ENCODE results near the gene ZNF675. TPM values are rescaled to one million over a fixed set of nuclear protein-coding genes. Genes with fewer than 3 reads are reported as not detected.

Gene ZNF675
- 62.6 and 66.5 TPM in 2 replicates for total RNA-seq (2013; cell fraction: nucleolus; rRNA removed)
- total RNA-seq (2014; rRNA removed) (17.5 and 18.9 TPM in 2 replicates), total RNA-seq (2014; rRNA removed; fragmentation: Illumina TruSeq; extraction: Trizol) (19.8 and 20.8 TPM in 2 replicates), total RNA-seq (2021) (10.6 and 12.4 TPM in 2 replicates), polyA plus RNA-seq (2011; rRNA removed) (16.9 and 26.7 TPM in 2 replicates), polyA plus RNA-seq (2014; fragmentation: Illumina TruSeq; extraction: Trizol) (16.8 and 19.1 TPM in 2 replicates), polyA plus RNA-seq (2014; fragmentation: Nextera tagmentation; extraction: Ambion mirVana) (10 to 100 TPM in 1 of 2 experiments, 1 to 10 TPM in 1; 9.1 to 11.6 TPM), polyA plus RNA-seq (2014; rRNA removed) (9.0 and 10.2 TPM in 2 replicates), polyA plus RNA-seq (2016; fragmentation: Nextera tagmentation; extraction: Ambion mirVana) (1 to 10 TPM; 7.4 to 7.7 TPM), polyA minus RNA-seq (2011; rRNA and poly(A)+ RNA removed) (14.9 and 17.0 TPM in 2 replicates), Bru-seq, nascent RNA (percentile 56 among the genes with signal in this experiment), BruChase-seq, experiment 1, labeled RNA remaining after a 6-hour chase (percentile 52 among the genes with signal in this experiment), BruChase-seq, experiment 2, labeled RNA remaining after a 2-hour chase (percentile 54 among the genes with signal in this experiment)
- 6.5 TPM for polyA plus RNA-seq (2011; ENCODE audit: low read depth)
- 8.5 and 10.8 TPM in 2 replicates for polyA plus RNA-seq (2011; cell fraction: cytosol; rRNA removed)
- 9.2 and 9.6 TPM in 2 replicates for polyA plus RNA-seq (2011; cell fraction: nucleus; rRNA removed)
- 9.0 and 9.8 TPM in 2 replicates for polyA plus RNA-seq (2012)
- polyA minus RNA-seq (2011; cell fraction: cytosol; rRNA and poly(A)+ RNA removed): 12.6 and 12.9 TPM in 2 replicates
- 14.6 and 23.2 TPM in 2 replicates for polyA minus RNA-seq (2011; cell fraction: nucleus; rRNA and poly(A)+ RNA removed)
- long read RNA-seq, experiment 1, transcript ZNF675-201 (4 exons, 2,301 nt): major isoform, 7 of 8 reads
- long read RNA-seq, experiment 1, partial matches to known transcripts: 0 of 8 reads
- long read RNA-seq, experiment 1, other reads (novel, unspliced or antisense): 1 of 8 reads
- long read RNA-seq, experiment 2, full-length matches to known transcripts: 96 of 105 reads
- long read RNA-seq, experiment 2, partial matches to known transcripts: 0 of 105 reads
- long read RNA-seq, experiment 2, other reads (novel, unspliced or antisense): 9 of 105 reads

DNA sequence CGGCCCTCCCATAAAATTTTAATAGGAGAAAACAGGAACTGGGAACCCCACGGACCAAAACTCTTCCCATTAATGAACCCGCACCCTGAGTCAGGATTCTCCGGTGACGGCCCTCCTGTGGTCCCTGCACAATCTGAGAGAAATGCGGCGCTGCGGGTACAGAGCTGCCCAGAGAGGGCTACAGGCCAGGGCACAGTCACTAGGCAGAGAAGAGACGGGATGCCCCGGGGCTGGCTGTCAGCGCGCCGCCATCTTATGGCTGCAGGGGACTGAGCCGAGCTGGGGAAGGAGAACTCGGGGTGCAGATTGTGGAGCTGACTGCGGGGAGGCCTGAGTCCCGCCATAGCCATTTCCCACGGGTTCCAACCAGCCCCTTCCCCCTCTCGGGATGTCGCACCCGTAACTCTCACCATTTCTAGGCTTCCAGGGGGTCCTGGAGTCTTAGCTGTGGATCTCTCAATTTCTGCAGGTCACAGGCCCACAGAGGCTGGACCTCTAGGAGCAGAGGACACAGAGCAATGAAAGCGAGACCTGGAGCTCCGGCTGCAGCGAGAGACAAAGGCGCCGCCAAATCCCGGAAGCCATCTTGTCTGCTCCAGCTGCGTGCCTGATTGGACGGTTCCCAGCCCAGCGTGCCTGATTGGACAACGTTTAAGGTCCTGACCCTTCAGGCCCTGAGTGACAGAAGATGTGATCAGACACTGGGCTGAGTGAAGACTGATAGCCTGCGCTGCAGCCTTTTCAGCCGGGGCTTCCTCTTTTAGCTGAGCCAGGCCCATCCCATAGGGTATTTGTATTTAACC is at the start of gene ZNF675:
TSS of gene ZNF675 (minus strand) at position 592 of the 803 bp plus-strand sequence. CDS start at position 413, 179 bp downstream.
- peak within 1 kb of the TSS; percentile 82 for H3K4me3 ChIP-seq
- H3K27ac ChIP-seq (ENCODE audit: control insufficient read depth, insufficient read depth): peak within 1 kb of the TSS; percentile 79
- H3K4me2 ChIP-seq (ENCODE audit: control insufficient read depth, insufficient read depth): peak within 1 kb of the TSS; percentile 70
- peak; percentile 99 for FAIRE-seq
- intact Hi-C loops (cut with micrococcal nuclease; ENCODE audit: unreplicated experiment): no loop called here
- DNase-seq (ENCODE audit: low read depth, low spot score): peak; percentile 77
- no peaks in the 10 kb centered on the region for H4K20me1 ChIP-seq (ENCODE audit: control insufficient read depth, insufficient read depth)
- ChIA-PET SMC1A (ENCODE audit: uncharacterized antibody, unreplicated experiment) (interaction anchor here (1.2 kb wide), 1 partner anchor 10 kb away, joined by 4 read pairs; no protein-coding TSS in a partner anchor), RAD21 (ENCODE audit: unreplicated experiment) (no interaction called here), POLR2A (interaction anchor here (0.6 to 0.7 kb wide), 2 partner anchors 399 to 437 kb away, joined by 3 read pairs; partner anchors contain the start of gene ZNF724), CTCF (no interaction called here)
- peak within 1 kb of the TSS; percentile 94 for H3K9ac ChIP-seq (ENCODE audit: control insufficient read depth, insufficient read depth, low read length)
- peaks cover 7% of the 10 kb centered on the region for H3K9me3 ChIP-seq (replicated peaks; ENCODE audit: control insufficient read depth, insufficient read depth, low read length)
- peak; percentile 98 for ATAC-seq
- H3K4me1 ChIP-seq (ENCODE audit: control insufficient read depth, insufficient read depth, low read length): no peaks in the 10 kb centered on the region
- H3K36me3 ChIP-seq (ENCODE audit: control insufficient read depth in 2 of 2, insufficient read depth in 2 of 2, low read length in 1 of 2): peaks cover 0 to 4% of the 10 kb centered on the region in 2 experiments; a peak in 1 of 4 replicates
- in situ Hi-C loops (cut with MboI): loop anchor here (10.0 kb wide), 3 partner anchors 292 to 1922 kb away; partner anchors contain the start of genes ZNF100 and ZNF91
- no TSS peak for BruUV-seq (replicated peaks)
- H3K27me3 ChIP-seq (replicated peaks in 1 of 2; ENCODE audit: control insufficient read depth in 2 of 2, insufficient read depth in 2 of 2, low read length in 1 of 2): no peaks in the 10 kb centered on the region
- peak within 1 kb of the TSS; percentile 71 for H2AFZ ChIP-seq (ENCODE audit: control insufficient read depth, low read depth, low read length)
- 2% methylated on average over 33 of the region's 33 CpGs for WGBS (ENCODE audit: insufficient coverage, insufficient replicate concordance, low lambda C conversion rate, missing lambda C conversion rate)
- peaks cover 21% of the 10 kb centered on the region for H3K79me2 ChIP-seq (ENCODE audit: control insufficient read depth, insufficient read depth, low read length)
- TF ChIP-seq TCF12 (IDR thresholded peaks at IDR 0.05; ENCODE audit: low read depth, low read length) (no peak), CREB1 (IDR thresholded peaks at IDR 0.05; ENCODE audit: low read depth) (peak; percentile 51; the same call in 1 of the 2 replicates), PBX3 (IDR thresholded peaks at IDR 0.05; ENCODE audit: insufficient replicate concordance, low read depth, low read length) (peak; percentile 90), SMARCA5 (IDR thresholded peaks at IDR 0.05) (0 out of 2 replicates have a peak, but pooled peaks have one; percentile 39), NFYB (IDR thresholded peaks at IDR 0.05; ENCODE audit: insufficient read depth, low read depth, low read length) (peak; percentile 97), NBN (IDR thresholded peaks at IDR 0.05) (peak; percentile 46; the same call in 1 of the 2 replicates), MXI1 (IDR thresholded peaks at IDR 0.05; ENCODE audit: low read depth, low read length) (peak; percentile 44; the same call in 1 of the 2 replicates), POU2F2 (IDR thresholded peaks at IDR 0.05; ENCODE audit: borderline replicate concordance, low read depth, low read length) (peak; percentile 31; the same call in 1 of the 3 replicates), RAD21 (IDR thresholded peaks at IDR 0.05; ENCODE audit: insufficient read depth, low read depth, low read length) (no peak), CHD4 (IDR thresholded peaks at IDR 0.05) (no peak), FOS (IDR thresholded peaks at IDR 0.05; ENCODE audit: borderline replicate concordance, extremely low read depth, insufficient read length) (peak; percentile 49), PKNOX1 (IDR thresholded peaks at IDR 0.05) (peak; percentile 91), PAX8 (IDR thresholded peaks at IDR 0.05) (no peak)
- TF ChIP-seq, protein P1, sequence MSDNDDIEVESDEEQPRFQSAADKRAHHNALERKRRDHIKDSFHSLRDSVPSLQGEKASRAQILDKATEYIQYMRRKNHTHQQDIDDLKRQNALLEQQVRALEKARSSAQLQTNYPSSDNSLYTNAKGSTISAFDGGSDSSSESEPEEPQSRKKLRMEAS (IDR thresholded peaks at IDR 0.05; ENCODE audit: low read depth, low read length): peak; percentile 17; the same call in 1 of the 2 replicates

All from GM12878 (cell line).